Fibroblast of pulmonary artery (primary cell): ENCODE measurements around the gene STX7.

ENCODE experiments used
- DNase-seq: peaks from one replicate; pipeline ENCODE4 v3.0.0-alpha.2; 2010; ENCODE audit warnings: low read depth
- H3K4me3 ChIP-seq: replicated peaks from 2 replicates; pipeline ENCODE4 v1.5.1; 2011; ENCODE audit warnings: low read depth, mild to moderate bottlenecking, control low read depth, low read length, moderate library complexity
- TF ChIP-seq, protein P1 (sequence below): IDR thresholded peaks from 2 replicates; pipeline ENCODE4 v1.5.1; 2011; ENCODE audit warnings: mild to moderate bottlenecking, control low read depth, low read length, inconsistent platforms; ENCODE audit errors: missing control alignments

Gene STX7

DNA sequence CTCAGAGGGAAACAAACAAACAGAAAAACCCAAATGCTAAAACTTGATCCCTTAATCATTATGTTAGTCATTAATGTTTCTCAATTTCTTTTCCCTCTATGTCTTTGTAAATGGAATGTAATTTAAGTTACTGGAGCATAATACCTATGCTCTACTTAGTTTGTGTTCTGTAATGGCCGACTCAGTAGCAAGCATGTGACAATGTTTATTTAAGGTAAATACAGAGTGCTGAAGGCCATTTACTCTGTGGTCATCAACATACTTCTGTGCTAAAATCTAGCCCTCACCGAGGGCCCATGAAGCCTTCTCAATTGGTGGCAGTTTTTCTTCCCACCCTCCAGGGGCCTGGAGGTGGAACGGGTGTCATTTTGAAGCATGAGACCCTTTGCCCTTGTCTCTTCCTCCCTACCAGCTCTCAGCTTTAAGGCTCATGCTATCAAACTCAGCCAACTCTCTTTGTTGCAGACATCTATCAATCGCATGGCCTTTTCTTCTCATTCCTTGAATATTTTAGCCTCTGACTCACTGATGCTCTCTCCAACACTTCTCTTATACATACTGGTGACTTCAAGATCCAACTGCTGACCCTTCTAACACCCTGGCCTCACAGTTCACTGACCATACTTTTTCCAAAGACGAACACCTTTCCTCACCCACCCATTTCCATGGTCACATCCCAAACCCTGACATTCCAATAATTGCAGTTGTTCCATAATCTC lies 48.2 kb downstream of the STX7 start:
- no peak for DNase-seq
- TF ChIP-seq, protein P1, sequence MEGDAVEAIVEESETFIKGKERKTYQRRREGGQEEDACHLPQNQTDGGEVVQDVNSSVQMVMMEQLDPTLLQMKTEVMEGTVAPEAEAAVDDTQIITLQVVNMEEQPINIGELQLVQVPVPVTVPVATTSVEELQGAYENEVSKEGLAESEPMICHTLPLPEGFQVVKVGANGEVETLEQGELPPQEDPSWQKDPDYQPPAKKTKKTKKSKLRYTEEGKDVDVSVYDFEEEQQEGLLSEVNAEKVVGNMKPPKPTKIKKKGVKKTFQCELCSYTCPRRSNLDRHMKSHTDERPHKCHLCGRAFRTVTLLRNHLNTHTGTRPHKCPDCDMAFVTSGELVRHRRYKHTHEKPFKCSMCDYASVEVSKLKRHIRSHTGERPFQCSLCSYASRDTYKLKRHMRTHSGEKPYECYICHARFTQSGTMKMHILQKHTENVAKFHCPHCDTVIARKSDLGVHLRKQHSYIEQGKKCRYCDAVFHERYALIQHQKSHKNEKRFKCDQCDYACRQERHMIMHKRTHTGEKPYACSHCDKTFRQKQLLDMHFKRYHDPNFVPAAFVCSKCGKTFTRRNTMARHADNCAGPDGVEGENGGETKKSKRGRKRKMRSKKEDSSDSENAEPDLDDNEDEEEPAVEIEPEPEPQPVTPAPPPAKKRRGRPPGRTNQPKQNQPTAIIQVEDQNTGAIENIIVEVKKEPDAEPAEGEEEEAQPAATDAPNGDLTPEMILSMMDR, result no peak
- H3K4me3 ChIP-seq, result no peak overlapping the region

DNA sequence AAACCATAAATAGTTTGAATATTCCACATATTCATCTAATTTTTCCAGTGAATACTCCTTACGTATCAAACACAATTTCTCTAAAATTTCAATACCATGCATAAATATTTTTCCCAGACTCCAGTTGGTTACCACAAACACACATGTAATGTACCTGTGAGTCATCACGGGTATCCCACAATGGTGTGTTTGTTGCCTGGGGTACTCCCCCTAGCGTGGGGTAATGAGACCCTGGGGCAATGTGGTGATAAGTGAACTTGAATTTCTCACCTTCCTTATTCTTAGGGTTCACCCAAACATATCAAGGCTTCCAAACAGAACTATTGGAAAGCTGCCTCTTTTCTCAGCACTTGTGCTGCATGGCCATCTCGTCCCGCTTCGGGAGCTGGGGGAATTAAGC lies 51.0 kb downstream of the STX7 start:
- H3K4me3 ChIP-seq, result no peak overlapping the region
- no peak for DNase-seq
- TF ChIP-seq, protein P1, result no peak

DNA sequence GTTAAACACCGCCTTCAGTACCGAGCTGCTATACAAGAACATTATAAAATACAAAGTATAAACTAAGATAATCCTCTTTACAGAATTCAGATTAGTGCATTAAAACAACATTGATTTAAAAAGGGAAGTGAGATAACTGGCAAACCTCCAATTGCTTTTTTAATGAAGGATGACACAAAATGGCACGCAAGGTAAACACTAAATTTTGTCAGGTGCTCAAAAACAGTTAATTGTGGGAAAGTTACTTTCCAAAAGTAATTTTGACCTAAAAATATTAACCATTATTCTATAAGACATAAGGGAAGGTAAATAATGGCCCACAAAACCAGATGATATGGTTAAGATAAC lies 53.3 kb downstream of the STX7 start:
- no peak overlapping the region for H3K4me3 ChIP-seq
- TF ChIP-seq, protein P1, result no peak
- no peak for DNase-seq

DNA sequence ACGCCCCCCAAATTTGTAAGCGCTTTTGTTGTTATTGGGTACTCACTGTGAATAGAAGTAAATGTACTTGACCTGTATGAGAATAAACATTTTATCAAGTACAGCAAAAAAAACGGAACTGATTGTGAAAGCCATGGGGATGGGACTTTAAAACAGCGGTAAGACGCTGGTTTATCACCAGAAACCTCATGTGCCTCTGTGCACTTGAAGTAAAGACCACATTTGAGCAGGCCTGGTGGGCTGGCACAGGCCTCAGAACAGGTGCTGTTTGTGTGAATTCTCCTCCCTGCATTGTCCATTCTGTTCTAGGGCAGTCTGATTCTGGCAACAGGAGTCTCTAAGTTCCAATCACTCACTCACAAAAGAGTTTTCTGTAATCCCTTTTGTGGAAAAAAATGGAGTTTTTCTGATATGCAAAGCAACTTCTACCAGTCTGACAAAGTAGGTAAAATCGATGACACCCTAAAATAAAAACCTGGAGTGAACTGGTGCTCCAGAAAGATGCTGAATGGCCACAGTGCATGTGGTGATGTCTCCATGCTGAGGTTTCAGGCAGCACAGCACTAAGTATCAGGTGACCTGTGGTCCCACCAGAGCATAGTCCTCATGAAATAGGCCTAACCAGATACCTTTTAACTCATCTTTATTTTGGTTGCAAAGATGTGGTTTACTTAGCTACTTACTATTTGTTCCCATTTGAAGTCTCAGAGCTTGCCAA lies 53.9 kb downstream of the STX7 start:
- no peak for DNase-seq
- no peak overlapping the region for H3K4me3 ChIP-seq
- TF ChIP-seq, protein P1, result no peak

DNA sequence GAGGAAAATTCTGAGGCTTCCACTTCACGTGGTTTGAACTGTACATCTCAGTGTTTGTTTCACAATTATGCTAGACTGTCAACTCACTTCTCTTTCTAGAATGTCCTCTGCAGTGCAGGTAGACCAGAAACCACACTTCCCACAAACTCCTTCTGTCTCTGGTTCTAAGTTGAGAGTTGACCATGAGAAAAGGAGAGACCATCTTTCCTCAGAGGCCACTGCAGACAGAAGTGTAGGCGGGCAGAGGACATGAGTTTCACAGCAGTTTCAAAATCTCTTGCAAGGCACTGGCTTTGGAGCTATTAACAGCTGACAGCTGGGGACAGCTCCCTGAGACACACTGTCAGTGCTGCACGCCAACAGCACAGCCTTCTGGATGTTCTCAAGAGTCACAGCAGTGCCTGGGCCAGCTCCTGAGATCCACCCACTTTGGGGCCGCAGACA lies 56.2 kb downstream of the STX7 start:
- no peak for DNase-seq
- no peak overlapping the region for H3K4me3 ChIP-seq
- TF ChIP-seq, protein P1, result no peak

DNA sequence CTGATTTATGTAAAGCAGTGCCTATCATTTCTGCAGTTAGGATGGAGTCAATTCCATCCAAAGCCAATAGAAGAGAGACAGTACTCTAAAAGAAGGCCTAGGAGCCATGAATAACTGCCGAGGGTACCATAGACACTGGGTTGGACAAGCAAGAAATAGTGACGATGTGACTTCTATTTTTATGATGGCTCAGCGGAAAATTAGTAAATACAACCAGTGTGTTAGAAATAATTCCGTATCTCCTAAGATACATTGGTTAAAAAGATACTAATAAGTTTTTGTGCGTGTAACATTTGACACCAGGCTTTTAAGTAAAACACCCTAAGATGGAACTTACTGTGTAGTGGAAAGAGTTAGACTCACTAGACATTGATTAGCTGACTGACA lies 66.1 kb downstream of the STX7 start:
- TF ChIP-seq, protein P1, result no peak
- H3K4me3 ChIP-seq, result no peak overlapping the region
- DNase-seq, result no peak
